SK-MEL-5 (cell line): ENCODE measurements around the gene FOXN3. TPM values are rescaled to one million over a fixed set of nuclear protein-coding genes. Genes with fewer than 3 reads are reported as not detected.
"Not testable (repeated sequence)": the region's sequence is repeated elsewhere in the genome, so short reads cannot be mapped to it uniquely, and the experiment has no call there.

Source experiments
- DNase-seq: peaks from one replicate; pipeline ENCODE4 v3.0.0-alpha.2; 2016; ENCODE audit warnings: low read depth, low spot score
- in situ Hi-C: cut with HindIII; loops from 2 replicates; pipeline ENCODE4 v1.10.0; 2016; ENCODE audit warnings: low sequenced_read_pairs, high pct_unique_total_duplicates, low pct_unique_long_range_greater_than_20kb
- total RNA-seq: library from RNA; depleted of rRNA; stranded (reverse); fragments of >200 nt; shearing (Covaris generic); gene quantifications from 2 replicates; pipeline ENCODE4 v1.2.3, GENCODE V29; 2014

The FOXN3 gene
- total RNA-seq, 1 experiment from 2014 or later: 6.2 TPM

DNA sequence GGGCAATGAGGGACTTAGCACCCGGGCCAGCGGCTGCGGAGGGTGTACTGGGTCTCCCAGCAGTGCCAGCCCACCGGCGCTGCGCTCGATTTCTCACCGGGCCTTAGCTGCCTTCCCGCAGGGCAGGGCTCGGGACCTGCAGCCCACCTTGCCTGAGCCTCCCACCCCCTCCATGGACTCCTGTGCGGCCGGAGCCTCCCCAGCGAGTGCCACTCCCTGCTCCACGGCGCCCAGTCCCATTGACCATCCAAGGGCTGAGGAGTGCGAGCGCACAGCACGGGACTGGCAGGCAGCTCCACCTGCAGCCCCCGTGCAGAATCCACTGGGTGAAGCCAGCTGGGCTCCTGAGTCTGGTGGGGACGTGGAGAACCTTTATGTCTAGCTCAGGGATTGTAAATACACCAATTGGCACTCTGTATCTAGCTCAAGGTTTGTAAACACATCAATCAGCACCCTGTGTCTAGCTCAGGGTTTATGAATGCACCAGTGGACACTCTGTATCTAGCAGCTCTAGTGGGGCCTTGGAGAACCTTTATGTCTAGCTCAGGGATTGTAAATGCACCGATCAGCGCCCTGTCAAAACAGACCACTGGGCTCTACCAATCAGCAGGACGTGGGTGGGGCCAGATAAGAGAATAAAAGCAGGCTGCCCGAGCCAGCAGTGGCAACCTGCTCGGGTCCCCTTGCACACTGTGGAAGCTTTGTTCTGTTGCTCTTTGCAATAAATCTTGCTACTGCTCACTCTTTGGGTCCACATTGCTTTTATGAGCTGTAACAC is 305.1 kb downstream of the FOXN3 start:
- in situ Hi-C loops: not testable (repeated sequence)

GRCh38 chr14:89111232-89111631 is 305.8 kb downstream of the FOXN3 start:
- in situ Hi-C loops, DNase-seq: not testable (repeated sequence)

More for the DNA sequence above, 305.1 kb downstream of the FOXN3 start:
- DNase-seq: not testable (repeated sequence)

DNA sequence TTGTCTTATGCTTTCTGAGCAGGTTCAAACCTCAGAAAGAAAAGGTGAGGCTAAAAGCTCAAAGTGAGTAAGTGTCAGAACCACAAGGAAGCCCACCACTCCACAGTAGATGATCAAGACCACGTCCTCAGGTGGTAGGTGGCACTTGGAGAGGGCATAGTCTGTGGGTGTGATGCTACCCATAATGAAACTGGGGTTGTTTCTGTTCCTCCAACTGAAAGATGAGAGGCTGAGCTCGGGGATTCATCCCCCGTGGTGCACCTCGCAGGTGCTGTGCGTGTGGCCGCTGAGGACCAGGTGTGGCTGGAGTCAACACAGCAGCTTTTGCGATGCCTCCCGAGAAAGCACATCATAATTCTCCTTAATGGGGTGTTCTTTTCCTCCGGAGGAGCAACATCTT is 306.9 kb downstream of the FOXN3 start:
- in situ Hi-C loops: no loop called here

DNA sequence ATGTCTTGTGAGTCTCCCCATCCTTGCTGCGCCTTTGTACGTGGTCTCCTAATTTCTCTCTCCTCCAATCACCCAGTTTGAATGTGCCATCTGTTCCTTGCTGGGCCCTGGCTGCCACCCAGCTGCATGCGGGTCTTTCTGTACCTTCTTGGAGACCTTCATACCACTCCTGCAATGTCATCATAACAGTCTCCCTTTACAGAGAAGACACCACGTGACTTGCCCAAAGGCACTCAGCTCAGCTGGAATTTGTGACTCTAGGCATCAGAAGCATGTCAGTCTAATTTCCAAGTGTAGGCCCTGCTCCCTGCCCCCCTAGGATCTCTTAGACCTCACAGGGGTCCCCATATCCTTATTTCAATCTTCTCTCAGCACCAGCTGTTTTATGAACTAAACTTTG is 308.4 kb downstream of the FOXN3 start:
- DNase-seq: no peak
- in situ Hi-C loops: no loop called here

More for the DNA sequence above, 306.9 kb downstream of the FOXN3 start:
- no peak for DNase-seq

GRCh38 chr14:89107626-89108025 is 309.4 kb downstream of the FOXN3 start:
- in situ Hi-C loops: no loop called here
- no peak for DNase-seq
